Activated T-cell treated with anti-CD3 and anti-CD28 coated beads, Interleukin-2, amount 50 U/mL, for 24 hours (primary cell): ENCODE measurements around the gene CMTM7.
A peak's percentile ranks its signal among the peaks of the same experiment; 100 is the strongest.

ENCODE experiments used
- DNase-seq: peaks from one replicate; pipeline ENCODE4 v3.0.0-alpha.2; 2020
- H3K27ac Mint-ChIP-seq: 2 replicates; pipeline ENCODE4 v1.8.0; 2020; ENCODE audit warnings: mild to moderate bottlenecking, mixed read lengths
- H3K27me3 Mint-ChIP-seq: 2 replicates; pipeline ENCODE4 v1.8.0; 2020; ENCODE audit warnings: mixed read lengths
- H3K36me3 Mint-ChIP-seq: 2 replicates; pipeline ENCODE4 v1.8.0; 2020; ENCODE audit warnings: low read depth, mixed read lengths
- H3K4me1 Mint-ChIP-seq: 2 replicates; pipeline ENCODE4 v1.8.0; 2020; ENCODE audit warnings: low read depth, mixed read lengths
- H3K4me3 Mint-ChIP-seq: 2 replicates; pipeline ENCODE4 v1.8.0; 2020; ENCODE audit warnings: mild to moderate bottlenecking, moderate library complexity, mixed read lengths
- H3K9me3 Mint-ChIP-seq: 2 replicates; pipeline ENCODE4 v1.8.0; 2020; ENCODE audit warnings: mixed read lengths

Gene CMTM7

DNA sequence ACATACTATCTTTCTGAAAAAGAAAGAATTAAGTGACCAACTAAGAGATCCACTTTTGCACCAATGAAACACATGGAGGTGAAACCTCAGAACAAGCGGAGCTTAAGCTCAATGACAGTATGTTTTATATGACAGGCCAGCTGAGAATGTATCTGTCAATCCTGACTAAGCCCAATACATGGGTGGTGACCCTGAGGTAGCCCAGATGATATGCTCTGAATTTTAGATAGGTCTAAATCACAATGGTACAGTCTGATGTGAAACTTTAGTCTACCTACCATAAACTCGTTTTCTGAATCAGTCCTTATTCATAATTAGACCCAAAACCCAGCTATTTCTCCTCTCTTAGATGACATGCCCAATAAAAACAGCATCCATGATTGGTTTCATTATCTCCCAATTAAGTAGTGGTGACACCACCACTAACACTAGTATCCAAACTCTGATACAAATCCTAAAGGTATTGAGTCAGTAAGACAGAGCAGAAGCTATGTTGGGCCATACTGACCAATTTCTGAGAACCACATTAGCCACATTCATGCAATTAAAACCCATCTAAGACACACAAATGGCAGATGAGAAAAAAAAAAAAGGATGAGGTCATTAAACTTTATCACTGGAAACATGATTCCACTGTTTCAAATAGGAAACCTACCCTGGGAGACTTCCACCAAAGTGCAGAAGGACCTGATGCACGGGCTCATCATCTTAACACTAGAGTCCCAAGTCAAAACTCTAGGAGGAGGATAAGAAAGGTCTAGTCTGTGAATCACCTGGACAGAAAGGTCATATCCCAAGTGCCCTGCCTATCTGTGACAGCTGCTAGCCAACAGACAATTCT lies 90.4 kb downstream of the CMTM7 start:
- peaks cover 31% of the 10 kb centered on the region for H3K4me1 Mint-ChIP-seq
- H3K27ac Mint-ChIP-seq: peak overlapping the region; percentile 47

DNA sequence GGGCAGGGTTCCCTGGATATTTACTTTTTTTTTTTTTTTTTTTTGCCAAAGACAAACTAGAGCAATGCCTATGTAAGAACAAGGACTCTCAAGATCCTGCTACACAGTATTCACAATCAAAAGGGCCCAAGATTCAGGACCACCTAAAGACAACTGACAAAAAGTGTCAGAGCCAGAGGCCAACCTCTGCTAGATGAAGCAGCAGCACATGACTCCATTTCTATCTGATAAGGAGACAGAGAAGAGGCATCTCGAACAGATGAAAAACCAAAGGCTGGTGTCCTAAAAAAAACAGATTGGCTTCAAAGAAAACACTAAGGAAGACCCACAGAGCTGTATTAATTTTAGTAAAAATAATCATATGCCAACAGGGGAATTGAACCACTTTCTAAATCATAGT lies 91.0 kb downstream of the CMTM7 start:
- Mint-ChIP-seq H3K4me3 (no peak overlapping the region), H3K4me1 (peaks cover 28% of the 10 kb centered on the region), H3K27ac (peak overlapping the region; percentile 3)

More for the DNA sequence above, 90.4 kb downstream of the CMTM7 start:
- no peaks in the 10 kb centered on the region for H3K9me3 Mint-ChIP-seq
- no peak for DNase-seq
- no peaks in the 10 kb centered on the region for H3K27me3 Mint-ChIP-seq
- H3K36me3 Mint-ChIP-seq: peaks cover 85% of the 10 kb centered on the region
- no peak overlapping the region for H3K4me3 Mint-ChIP-seq

DNA sequence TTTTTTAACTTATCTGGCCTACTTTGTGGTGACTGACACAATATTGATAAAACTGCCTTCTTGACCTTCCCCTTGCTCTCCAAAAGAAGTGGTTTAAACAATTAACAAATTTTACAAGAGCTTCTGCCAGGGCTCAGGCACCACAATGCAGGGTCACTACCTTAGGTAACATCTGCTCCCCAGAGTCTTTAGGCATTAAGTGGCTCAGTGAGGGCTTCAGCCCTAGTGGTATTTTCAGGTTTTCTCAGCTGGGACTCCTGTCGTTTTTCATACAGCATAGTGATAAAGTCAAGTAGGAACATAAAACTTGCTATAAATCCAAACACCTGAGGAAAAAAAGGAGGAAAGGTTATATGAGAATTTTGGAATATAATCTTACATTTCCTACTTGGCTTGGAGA lies 92.1 kb downstream of the CMTM7 start:
- Mint-ChIP-seq H3K27me3 (no peaks in the 10 kb centered on the region), H3K4me1 (peaks cover 30% of the 10 kb centered on the region), H3K9me3 (no peaks in the 10 kb centered on the region), H3K36me3 (peaks cover 89% of the 10 kb centered on the region), H3K27ac (peak overlapping the region; percentile 10), H3K4me3 (no peak overlapping the region)
- DNase-seq: no peak

More for the DNA sequence above, 91.0 kb downstream of the CMTM7 start:
- no peak for DNase-seq
- H3K36me3 Mint-ChIP-seq: peaks cover 88% of the 10 kb centered on the region
- H3K9me3 Mint-ChIP-seq: no peaks in the 10 kb centered on the region
- no peaks in the 10 kb centered on the region for H3K27me3 Mint-ChIP-seq

DNA sequence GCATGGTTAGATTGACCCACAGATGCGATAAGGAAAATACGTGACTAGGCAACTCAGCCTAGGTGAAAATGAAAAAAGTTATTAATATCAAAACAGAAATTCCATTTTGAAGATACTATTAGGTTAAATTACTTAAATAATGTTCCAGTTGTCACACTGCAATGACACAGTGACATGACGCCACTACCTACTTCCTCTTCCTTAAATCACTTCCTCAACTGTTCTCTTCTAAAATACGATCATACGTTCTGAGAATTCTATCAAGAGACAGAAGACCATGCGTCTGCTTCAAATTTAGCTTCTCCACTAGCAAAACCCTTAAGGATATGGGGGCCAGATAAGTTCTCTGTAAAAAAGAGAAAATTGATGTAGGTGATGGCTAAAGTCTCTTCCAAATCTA lies 92.8 kb downstream of the CMTM7 start:
- Mint-ChIP-seq H3K36me3 (peaks cover 83% of the 10 kb centered on the region), H3K4me3 (no peak overlapping the region), H3K27ac (no peak overlapping the region)

DNA sequence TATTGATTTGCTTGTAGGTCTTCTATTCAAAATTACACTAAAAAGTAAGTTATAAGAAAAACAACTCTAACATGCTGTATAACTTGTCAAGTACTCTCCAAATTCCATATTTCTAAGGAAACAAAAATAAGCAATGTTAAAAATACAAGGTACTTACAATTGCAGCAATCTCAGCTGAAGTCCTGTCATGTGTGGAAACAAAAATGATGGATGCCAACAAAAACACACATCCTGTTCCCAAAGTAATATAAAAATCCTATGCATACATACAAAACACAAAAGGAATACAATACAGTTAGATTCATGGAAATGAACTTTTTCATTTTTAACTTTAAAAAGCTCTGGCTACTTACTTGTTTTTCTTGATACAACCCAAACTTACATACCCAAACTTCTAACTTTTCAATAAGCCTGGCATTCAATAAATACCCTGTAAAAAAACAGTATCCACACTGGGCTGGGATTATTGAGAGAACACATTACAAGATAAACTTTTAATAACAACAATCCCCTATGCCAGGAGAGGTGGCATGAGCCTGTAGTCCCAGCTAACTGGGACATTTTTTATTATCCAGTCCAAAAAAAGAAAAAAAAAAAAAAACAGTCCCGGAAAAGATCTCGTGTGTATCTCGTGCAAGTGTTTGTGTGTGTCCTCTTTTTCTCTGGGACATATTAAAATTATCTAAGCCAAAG lies 96.3 kb downstream of the CMTM7 start:
- DNase-seq: no peak
- H3K4me1 Mint-ChIP-seq: peaks cover 18% of the 10 kb centered on the region
- H3K36me3 Mint-ChIP-seq: peaks cover 61% of the 10 kb centered on the region
- H3K9me3 Mint-ChIP-seq: no peaks in the 10 kb centered on the region
- no peaks in the 10 kb centered on the region for H3K27me3 Mint-ChIP-seq
- H3K4me3 Mint-ChIP-seq: no peak overlapping the region
- no peak overlapping the region for H3K27ac Mint-ChIP-seq

More for the DNA sequence above, 92.8 kb downstream of the CMTM7 start:
- Mint-ChIP-seq H3K9me3 (no peaks in the 10 kb centered on the region), H3K27me3 (no peaks in the 10 kb centered on the region), H3K4me1 (peaks cover 30% of the 10 kb centered on the region)
- DNase-seq: no peak

DNA sequence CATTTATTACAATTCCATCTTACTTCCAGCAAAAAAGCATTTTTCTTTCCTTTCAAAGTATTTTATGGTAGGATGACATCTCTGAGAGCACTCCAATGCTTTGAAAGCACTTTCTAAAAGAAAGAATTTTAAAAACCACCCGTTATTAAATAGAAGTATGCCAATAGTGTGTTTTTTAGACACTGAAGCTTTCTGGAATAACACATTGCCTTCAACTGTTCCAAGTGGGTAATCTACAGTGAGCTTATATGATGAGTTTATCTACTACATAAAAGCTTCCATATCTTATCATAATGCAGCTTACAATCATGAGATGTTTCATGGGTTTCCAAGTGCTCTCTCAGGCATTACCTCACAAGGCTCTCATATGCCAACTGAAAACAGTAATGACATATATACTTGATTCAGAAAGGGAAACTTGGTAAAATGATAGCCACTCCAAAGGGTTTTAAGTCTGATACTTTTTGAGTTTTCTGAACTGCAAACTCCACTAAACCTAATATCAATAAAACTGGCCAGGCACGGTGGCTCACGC lies 96.9 kb downstream of the CMTM7 start:
- Mint-ChIP-seq H3K36me3 (peaks cover 57% of the 10 kb centered on the region), H3K27me3 (no peaks in the 10 kb centered on the region), H3K27ac (no peak overlapping the region), H3K9me3 (no peaks in the 10 kb centered on the region), H3K4me1 (peaks cover 16% of the 10 kb centered on the region), H3K4me3 (no peak overlapping the region)
- no peak for DNase-seq

DNA sequence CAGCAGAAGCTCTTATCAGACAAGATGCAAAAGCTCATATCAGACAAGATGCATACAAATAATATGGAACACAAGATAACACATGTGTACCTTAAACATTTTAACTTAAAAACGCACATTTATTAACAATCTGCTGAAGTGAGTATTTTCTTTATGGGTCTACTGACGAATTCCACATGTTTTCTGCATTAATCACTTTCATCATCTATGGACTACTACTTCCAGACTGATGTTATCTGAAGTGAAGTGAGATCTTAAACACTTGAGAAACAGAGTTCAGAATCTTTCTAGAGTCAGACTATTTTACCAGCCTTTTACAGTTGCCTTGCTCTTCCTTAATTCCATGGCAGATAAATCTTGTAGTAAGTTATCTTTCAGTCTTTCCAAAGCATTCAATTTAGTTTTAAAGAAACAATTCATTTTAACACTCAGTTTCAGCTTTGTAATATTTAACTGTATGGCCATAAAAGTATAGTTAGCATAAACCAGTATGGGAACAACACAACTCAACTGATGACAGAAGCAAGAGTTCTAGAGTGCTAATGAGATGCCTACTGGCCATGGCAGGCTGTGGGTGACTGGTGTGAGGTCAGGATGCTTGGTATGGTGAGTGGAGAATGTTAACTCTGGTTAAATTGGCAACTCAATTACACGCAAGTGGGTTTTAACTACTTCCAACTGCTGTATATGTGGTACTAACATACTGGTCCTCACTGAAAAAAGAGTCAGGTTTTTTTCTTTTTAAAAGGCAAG lies 101.2 kb downstream of the CMTM7 start:
- Mint-ChIP-seq H3K9me3 (no peaks in the 10 kb centered on the region), H3K4me1 (peaks cover 28% of the 10 kb centered on the region), H3K4me3 (no peak overlapping the region), H3K27me3 (no peaks in the 10 kb centered on the region), H3K36me3 (peaks cover 35% of the 10 kb centered on the region), H3K27ac (no peak overlapping the region)
- no peak for DNase-seq

DNA sequence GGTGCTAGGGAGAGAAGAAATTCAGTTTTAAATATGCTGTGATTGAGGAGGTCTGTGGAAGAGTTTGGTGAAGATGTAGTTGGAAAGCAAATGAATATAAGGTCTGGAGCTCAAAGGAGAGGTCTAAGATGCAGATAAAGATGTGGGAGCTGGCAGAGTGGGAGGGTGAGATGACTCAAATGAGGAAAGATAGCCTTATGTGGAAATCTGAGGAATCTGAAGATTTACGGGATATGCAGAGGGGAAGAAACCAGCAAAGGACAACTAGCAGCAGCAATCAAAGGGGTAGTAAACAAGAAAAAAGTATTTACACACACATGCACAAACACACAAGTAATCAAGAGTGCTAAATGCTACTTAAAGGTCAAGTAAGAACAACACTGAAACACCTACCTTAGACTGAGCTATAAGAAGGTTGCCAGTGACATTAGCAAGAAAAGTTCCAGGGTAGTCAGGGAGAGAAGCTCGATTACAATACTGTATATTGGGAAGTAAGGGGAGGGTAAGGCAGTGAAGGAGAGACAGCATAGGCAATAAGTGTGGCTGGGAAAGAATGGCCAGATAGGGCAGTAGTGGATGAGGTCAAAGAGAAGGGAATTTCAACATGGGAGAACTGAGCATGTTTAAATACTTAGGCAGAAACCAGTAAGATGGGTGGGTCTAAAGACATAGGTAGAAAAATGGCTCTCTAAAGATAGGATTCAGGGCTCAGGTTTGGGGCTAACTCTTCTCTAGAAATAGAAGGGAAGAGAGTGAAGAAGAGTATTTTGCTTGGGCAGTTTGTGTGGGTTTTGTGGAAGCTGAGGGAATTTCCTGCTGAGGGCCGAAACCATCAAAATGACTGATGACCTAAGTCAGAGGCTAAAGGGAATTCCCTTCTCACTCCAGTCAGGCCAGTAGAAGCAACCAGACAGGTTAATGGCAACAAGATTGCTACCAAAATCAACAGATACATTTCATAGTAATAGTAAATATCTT lies 102.1 kb downstream of the CMTM7 start:
- no peaks in the 10 kb centered on the region for H3K27me3 Mint-ChIP-seq
- H3K4me1 Mint-ChIP-seq: peaks cover 26% of the 10 kb centered on the region
- no peak for DNase-seq
- H3K27ac Mint-ChIP-seq: no peak overlapping the region
- no peaks in the 10 kb centered on the region for H3K9me3 Mint-ChIP-seq
- H3K36me3 Mint-ChIP-seq: peaks cover 30% of the 10 kb centered on the region
- no peak overlapping the region for H3K4me3 Mint-ChIP-seq

DNA sequence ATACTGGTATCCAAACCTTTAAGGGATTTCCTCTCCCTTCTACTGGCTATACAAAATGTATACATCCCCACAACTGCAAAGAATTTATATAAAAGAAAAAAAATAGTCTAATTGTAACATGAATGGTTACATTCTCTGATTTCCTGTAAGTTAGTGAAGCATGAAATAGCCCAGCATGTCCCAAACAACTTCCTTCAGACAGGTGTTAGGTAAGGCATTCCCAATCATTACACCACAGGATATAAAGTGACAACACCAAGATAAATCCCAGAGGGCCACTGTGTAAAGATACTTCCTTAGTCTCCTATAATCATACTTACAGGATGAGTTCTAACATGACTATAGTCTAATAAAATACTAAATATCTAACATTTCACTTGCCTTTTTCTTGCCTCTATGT lies 103.4 kb downstream of the CMTM7 start:
- no peak for DNase-seq
- Mint-ChIP-seq H3K36me3 (peaks cover 33% of the 10 kb centered on the region), H3K27me3 (no peaks in the 10 kb centered on the region), H3K27ac (no peak overlapping the region), H3K4me3 (no peak overlapping the region), H3K4me1 (peaks cover 34% of the 10 kb centered on the region), H3K9me3 (no peaks in the 10 kb centered on the region)

DNA sequence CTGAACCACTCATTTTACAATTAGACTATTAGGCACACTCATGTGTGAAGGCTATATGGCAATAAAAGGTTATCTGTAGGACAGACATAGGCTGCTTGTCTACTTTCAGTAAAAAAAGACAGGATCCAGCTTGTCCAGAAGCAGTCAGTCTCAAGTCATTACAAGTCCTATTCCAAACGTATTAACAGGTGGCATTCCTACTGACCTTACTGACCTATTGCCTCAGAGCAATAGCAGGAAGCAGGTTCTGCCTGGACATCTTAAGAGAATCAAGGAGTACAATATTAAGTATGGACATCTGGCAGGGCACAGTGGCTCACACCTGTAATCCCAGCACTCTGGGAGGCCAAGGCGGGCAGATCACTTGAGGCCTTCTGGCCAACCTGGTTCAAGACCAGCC lies 104.0 kb downstream of the CMTM7 start:
- H3K36me3 Mint-ChIP-seq: peaks cover 37% of the 10 kb centered on the region
- DNase-seq: no peak
- peaks cover 39% of the 10 kb centered on the region for H3K4me1 Mint-ChIP-seq
- peak overlapping the region; percentile 23 for H3K27ac Mint-ChIP-seq
- no peak overlapping the region for H3K4me3 Mint-ChIP-seq
- H3K27me3 Mint-ChIP-seq: no peaks in the 10 kb centered on the region
- H3K9me3 Mint-ChIP-seq: no peaks in the 10 kb centered on the region

DNA sequence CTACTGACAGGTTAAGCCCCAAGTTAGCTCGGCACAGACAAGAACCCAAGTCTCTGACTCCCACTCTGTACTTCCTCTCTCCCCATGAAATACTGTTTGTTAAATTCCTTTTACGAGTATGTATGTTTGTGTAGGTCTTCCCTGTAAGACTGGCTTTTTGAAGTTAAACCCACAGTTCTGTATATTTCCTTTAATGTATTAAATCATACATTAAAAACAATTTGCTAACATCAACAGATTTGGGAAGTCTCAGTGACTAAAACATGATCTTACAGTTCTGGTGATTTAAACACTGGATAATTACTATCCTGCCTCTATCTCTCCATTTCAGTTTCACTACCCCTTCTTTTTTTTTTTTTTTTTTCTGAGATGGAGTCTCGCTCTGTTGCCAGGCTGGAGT lies 106.6 kb downstream of the CMTM7 start:
- peaks cover 48% of the 10 kb centered on the region for H3K36me3 Mint-ChIP-seq
- DNase-seq: no peak
- no peaks in the 10 kb centered on the region for H3K9me3 Mint-ChIP-seq
- H3K27me3 Mint-ChIP-seq: no peaks in the 10 kb centered on the region
- H3K4me3 Mint-ChIP-seq: no peak overlapping the region
- peak overlapping the region; percentile 0 for H3K27ac Mint-ChIP-seq
- H3K4me1 Mint-ChIP-seq: peaks cover 56% of the 10 kb centered on the region

DNA sequence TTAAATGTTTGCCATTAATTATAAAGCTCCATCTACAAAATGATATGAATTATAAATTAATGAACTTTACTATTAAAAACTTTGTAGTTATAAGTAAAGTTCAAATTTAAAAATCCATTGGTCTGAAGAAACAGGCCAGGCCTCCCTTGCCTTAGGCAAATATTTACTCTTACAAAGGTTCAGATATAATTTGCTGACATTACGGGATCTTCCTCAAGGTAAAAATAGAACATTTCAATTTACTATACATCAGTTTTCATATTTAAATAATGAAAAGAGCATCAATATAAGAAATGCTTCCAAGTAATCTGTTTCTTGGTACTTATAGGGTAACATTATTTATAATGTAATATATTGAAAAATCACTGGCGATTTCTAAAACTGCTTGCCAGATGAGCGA lies 107.3 kb downstream of the CMTM7 start:
- H3K9me3 Mint-ChIP-seq: no peaks in the 10 kb centered on the region
- H3K4me3 Mint-ChIP-seq: no peak overlapping the region
- peaks cover 59% of the 10 kb centered on the region for H3K4me1 Mint-ChIP-seq
- DNase-seq: no peak
- no peak overlapping the region for H3K27ac Mint-ChIP-seq
- peaks cover 48% of the 10 kb centered on the region for H3K36me3 Mint-ChIP-seq
- H3K27me3 Mint-ChIP-seq: no peaks in the 10 kb centered on the region

DNA sequence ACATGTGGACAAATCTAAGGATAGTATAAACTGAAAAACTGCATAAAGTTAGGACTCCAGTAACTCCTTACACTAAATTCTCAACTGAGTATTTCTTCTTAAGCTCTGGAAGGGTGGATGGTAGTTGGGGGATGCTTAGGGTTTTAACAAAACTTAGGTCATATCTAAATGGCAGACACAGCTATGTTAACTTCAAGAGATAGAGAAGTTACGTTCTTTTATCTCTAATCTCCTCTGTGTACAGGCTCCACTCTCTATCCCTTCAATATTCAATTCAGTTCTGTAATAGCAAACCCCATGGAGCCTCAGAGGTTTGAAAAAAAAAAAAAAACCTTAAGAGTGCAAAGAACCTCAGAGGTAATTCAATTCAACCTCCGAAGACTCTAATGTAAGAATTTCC lies 107.9 kb downstream of the CMTM7 start:
- H3K4me1 Mint-ChIP-seq: peaks cover 59% of the 10 kb centered on the region
- H3K4me3 Mint-ChIP-seq: no peak overlapping the region
- peak overlapping the region; percentile 41 for H3K27ac Mint-ChIP-seq

More for the DNA sequence above, 107.9 kb downstream of the CMTM7 start:
- DNase-seq: no peak
- H3K9me3 Mint-ChIP-seq: no peaks in the 10 kb centered on the region
- peaks cover 48% of the 10 kb centered on the region for H3K36me3 Mint-ChIP-seq
- no peaks in the 10 kb centered on the region for H3K27me3 Mint-ChIP-seq
